ENCODE data around the gene PTTG1IP. TPM values are rescaled to one million over a fixed set of nuclear protein-coding genes. Genes with fewer than 3 reads are reported as not detected.

The PTTG1IP gene
- total RNA-seq, 1 donor from 2014 or later = 209 TPM

- Histone ChIP-seq H3K4me1 (peaks cover 73% of the 10 kb centered on the region), H3K36me3 (peaks cover 43% of the 10 kb centered on the region), H3K27me3 (ENCODE audit: low read depth) (no peaks in the 10 kb centered on the region), H3K27ac (no peak overlapping the region), H3K9me3 (no peaks in the 10 kb centered on the region), H3K4me3 (no peak overlapping the region)
- ATAC-seq (no peak), DNase-seq (no peak)
- intact Hi-C loops (cut with DNase I) = no loop called here
- TF ChIP-seq CTCF (IDR thresholded peaks at IDR 0.05) = no peak
Measured at GRCh38 chr21:44866780-44867179, 6.7 kb downstream of the PTTG1IP start.

GRCh38 chr21:44865561-44866280 is 7.8 kb downstream of the PTTG1IP start:
- no peak overlapping the region for H3K4me3 ChIP-seq
- peak; percentile 47 to 78 for ATAC-seq
- no peaks in the 10 kb centered on the region for H3K9me3 ChIP-seq
- H3K36me3 ChIP-seq = peaks cover 53% of the 10 kb centered on the region
- H3K27ac ChIP-seq = peak overlapping the region; percentile 27
- no peak for TF ChIP-seq CTCF (IDR thresholded peaks at IDR 0.05)
- no peak for DNase-seq
- H3K4me1 ChIP-seq = peaks cover 62% of the 10 kb centered on the region
- intact Hi-C loops (cut with DNase I) = no loop called here
- H3K27me3 ChIP-seq (ENCODE audit: low read depth) = no peaks in the 10 kb centered on the region

GRCh38 chr21:44862869-44863685 is 10.4 kb downstream of the PTTG1IP start:
- intact Hi-C loops (cut with DNase I) = no loop called here
- DNase-seq = no peak
- Histone ChIP-seq H3K4me3 (no peak overlapping the region), H3K27me3 (ENCODE audit: low read depth) (no peaks in the 10 kb centered on the region), H3K36me3 (peaks cover 80% of the 10 kb centered on the region), H3K27ac (no peak overlapping the region), H3K9me3 (no peaks in the 10 kb centered on the region), H3K4me1 (peaks cover 43% of the 10 kb centered on the region)
- ATAC-seq = no peak
- no peak for TF ChIP-seq CTCF (IDR thresholded peaks at IDR 0.05)

DNA sequence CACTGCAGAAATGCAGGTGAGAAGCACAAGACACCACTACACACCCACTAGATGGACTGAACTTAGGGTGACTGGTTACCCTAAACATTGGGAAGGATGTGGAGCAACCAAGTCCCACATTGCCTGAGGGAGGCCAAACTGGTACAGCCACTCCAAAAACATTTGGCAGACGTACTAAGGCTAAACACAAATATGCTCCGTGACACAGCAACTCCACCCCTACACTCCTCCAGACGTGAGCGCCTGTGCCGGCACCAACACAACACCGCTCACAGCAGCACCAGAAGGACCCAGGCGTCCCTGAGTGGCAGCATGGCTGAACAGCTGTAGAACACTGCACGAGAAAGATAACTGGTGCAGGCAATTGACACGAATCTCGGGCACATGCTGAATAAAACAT is 14.7 kb downstream of the PTTG1IP start:
- Histone ChIP-seq H3K4me3 (no peak overlapping the region), H3K27ac (no peak overlapping the region), H3K9me3 (no peaks in the 10 kb centered on the region), H3K27me3 (ENCODE audit: low read depth) (no peaks in the 10 kb centered on the region), H3K36me3 (peaks cover 96% of the 10 kb centered on the region), H3K4me1 (peaks cover 7% of the 10 kb centered on the region)
- ATAC-seq (peak; percentile 64 to 80), DNase-seq (no peak)
- TF ChIP-seq CTCF (IDR thresholded peaks at IDR 0.05) = no peak
- intact Hi-C loops (cut with DNase I) = no loop called here

DNA sequence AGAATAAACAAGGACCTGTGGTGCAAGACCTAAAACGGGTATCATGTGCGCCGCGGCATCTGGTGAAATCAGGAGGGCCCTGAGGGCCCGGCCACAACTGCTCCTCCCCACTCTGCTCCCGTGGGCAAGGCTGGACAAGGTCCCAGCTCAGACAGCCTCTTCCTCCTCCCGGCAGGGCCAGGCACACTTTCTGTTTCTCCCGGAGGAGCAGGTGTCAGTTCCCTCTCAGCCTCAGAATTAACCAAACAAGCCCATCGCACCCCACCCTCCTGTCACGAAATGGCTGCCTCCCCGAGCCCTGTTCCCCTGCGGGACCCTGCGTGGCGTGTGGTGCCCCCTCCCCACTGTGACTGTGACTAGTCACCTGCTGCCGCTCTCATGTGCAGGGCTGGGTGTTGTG is 15.2 kb downstream of the PTTG1IP start:
- ATAC-seq (peak; percentile 13 to 53), DNase-seq (no peak)
- peaks cover 96% of the 10 kb centered on the region for H3K36me3 ChIP-seq
- no peaks in the 10 kb centered on the region for H3K27me3 ChIP-seq (ENCODE audit: low read depth)
- TF ChIP-seq CTCF (IDR thresholded peaks at IDR 0.05) = no peak
- intact Hi-C loops (cut with DNase I) = no loop called here
- H3K4me1 ChIP-seq = peaks cover 7% of the 10 kb centered on the region
- no peak overlapping the region for H3K4me3 ChIP-seq
- no peaks in the 10 kb centered on the region for H3K9me3 ChIP-seq
- H3K27ac ChIP-seq = no peak overlapping the region

All from lower lobe of right lung (tissue), 2 donors.